ENCODE results near the gene CD274. TPM values are rescaled to one million over a fixed set of nuclear protein-coding genes. Genes with fewer than 3 reads are reported as not detected.

The CD274 gene
- total RNA-seq, 1 experiment from 2014 or later = not detected

DNA sequence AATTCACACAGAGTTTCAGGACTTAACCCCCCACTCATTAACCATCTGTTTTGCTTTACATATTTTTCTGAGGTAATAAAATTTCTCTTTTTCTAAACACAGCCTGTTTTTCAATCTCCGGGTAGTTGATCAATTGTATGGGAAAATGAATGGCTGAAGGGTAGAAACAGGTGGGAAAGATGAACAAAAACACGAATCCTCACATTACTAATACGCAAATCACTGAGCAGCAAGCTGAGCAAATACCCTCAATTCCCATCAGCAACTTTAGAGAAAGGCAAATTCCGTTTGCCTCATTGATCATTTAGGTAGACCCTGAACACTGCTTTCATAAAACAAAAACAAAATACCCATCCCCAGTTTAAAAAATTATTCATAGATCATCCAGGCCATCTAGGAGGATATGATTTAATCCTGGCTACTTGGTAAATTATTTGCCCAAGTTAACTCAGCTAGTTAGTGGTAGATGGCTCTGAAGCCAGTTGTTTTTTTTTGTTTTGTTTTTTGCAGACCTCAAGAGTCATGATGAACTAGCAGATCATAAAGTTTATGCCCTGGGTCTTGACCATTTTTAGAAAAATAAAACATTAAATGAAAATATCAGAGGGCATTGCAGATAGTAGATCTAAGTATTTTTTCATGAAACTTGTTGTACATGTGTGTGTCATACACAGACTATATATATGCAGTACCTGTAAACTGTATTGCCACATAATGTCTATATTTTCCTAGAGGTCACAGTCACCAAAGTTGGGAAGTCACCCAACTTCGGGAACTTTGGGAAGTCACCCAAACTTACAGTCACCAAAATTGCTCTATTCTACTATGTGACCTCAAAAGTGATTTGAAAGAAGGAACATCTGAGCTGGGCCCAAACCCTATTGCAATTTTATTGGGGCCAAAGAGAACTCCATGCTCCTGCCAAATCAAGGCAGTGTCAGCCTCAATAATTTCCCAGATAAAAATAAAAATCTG, 1.6 kb upstream of the CD274 start:
- Histone ChIP-seq H4K8ac (replicated peaks; ENCODE audit: insufficient read length, low read depth, low read length) (no peak overlapping the region), H4K91ac (ENCODE audit: insufficient read length, low read depth, low read length) (no peak overlapping the region), H2AK5ac (ENCODE audit: insufficient read length, low read length) (no peak overlapping the region), H3K4ac (ENCODE audit: low read depth, low read length) (no peak overlapping the region), H3K27me3 (ENCODE audit: insufficient read depth, low read length) (no peaks in the 10 kb centered on the region), H4K5ac (ENCODE audit: insufficient read length, low read depth, low read length) (no peak overlapping the region), H3T11ph (ENCODE audit: low read length) (no peak overlapping the region), H3K27ac (ENCODE audit: insufficient read length, low read depth, low read length) (no peak overlapping the region), H2BK5ac (ENCODE audit: insufficient read length, low read length) (no peak overlapping the region), H3K79me2 (ENCODE audit: insufficient read depth, low read length) (no peaks in the 10 kb centered on the region), H2BK120ac (ENCODE audit: low read depth, low read length, poor library complexity, severe bottlenecking) (no peak overlapping the region), H3K56ac (ENCODE audit: insufficient read length, low read depth, low read length) (no peak overlapping the region), H2BK12ac (ENCODE audit: insufficient read length, low read depth, low read length) (no peak overlapping the region), H3K79me1 (ENCODE audit: insufficient read depth, low read depth, low read length, poor library complexity, severe bottlenecking) (no peaks in the 10 kb centered on the region), H2AFZ (ENCODE audit: low read length) (no peak overlapping the region), H2BK20ac (ENCODE audit: low read depth, low read length, poor library complexity, severe bottlenecking) (no peak overlapping the region), H3K23me2 (ENCODE audit: insufficient read length, low read depth, low read length, poor library complexity, severe bottlenecking) (peaks cover 5% of the 10 kb centered on the region), H3K9me3 (ENCODE audit: control insufficient read depth, low read depth, low read length) (no peaks in the 10 kb centered on the region), H4K20me1 (ENCODE audit: control insufficient read depth, insufficient read depth, insufficient read length) (no peaks in the 10 kb centered on the region), H3K4me1 (ENCODE audit: insufficient read depth, low read length) (no peaks in the 10 kb centered on the region; the same call in 1 of the 2 replicates), H3K14ac (ENCODE audit: insufficient read depth, low read length) (no peak overlapping the region), H3K23ac (ENCODE audit: insufficient read length, low read depth, low read length) (no peak overlapping the region), H3K18ac (ENCODE audit: insufficient read length, low read depth, low read length) (no peak overlapping the region), H3K4me2 (ENCODE audit: insufficient read depth, insufficient read length, low read length) (no peak overlapping the region), H2BK15ac (ENCODE audit: low read depth, low read length) (no peak overlapping the region), H3K9ac (ENCODE audit: extremely low read depth, insufficient read length, low read length) (no peak overlapping the region)
- Mint-ChIP-seq H3K27ac (no peak overlapping the region), H3K27me3 (ENCODE audit: low read depth) (peaks cover 32% of the 10 kb centered on the region), H3K36me3 (ENCODE audit: insufficient read depth in 1 of 3, low read depth in 3 of 3) (no peaks in the 10 kb centered on the region), H3K9me3 (peaks cover 0 to 2% of the 10 kb centered on the region in 2 experiments; a peak in 1 of 5 replicates), H3K4me1 (peaks cover 2 to 5% of the 10 kb centered on the region in 2 experiments; a peak in 3 of 4 replicates), H3K4me3 (no peak overlapping the region)
- no peak for TF ChIP-seq CTCF (conservative IDR thresholded peaks at IDR 0.05)
- DNase-seq = no peak
- WGBS (ENCODE audit: extremely low coverage, insufficient read length, low lambda C conversion rate) = no CpG with 5 or more reads among the region's 5 CpGs

Data from H9 (cell line).